SJSA1 (cell line): Measurements from ENCODE around the gene CRTC1. TPM values are rescaled to one million over a fixed set of nuclear protein-coding genes. Genes with fewer than 3 reads are reported as not detected.
A peak's percentile ranks its signal among the peaks of the same experiment; 100 is the strongest.

Source experiments
- DNase-seq, 2 experiments: peaks; one replicate each; pipeline ENCODE4 v3.0.0-alpha.2; 2015 to 2020; ENCODE audit warnings: low spot score in 2 of 2, low read depth in 1 of 2
- H3K27ac ChIP-seq: fragments of 250-450 bp; sonication (Bioruptor Pico); 2 replicates; pipeline ENCODE4 v1.5.1; 2020; ENCODE audit warnings: mild to moderate bottlenecking, moderate library complexity
- H3K27me3 ChIP-seq: fragments of 250-450 bp; sonication (Bioruptor Pico); replicated peaks from 2 replicates; pipeline ENCODE4 v1.5.1; 2020; ENCODE audit warnings: mild to moderate bottlenecking, moderate library complexity
- H3K36me3 ChIP-seq: fragments of 250-450 bp; sonication (Bioruptor Pico); 2 replicates; pipeline ENCODE4 v1.5.1; 2020; ENCODE audit warnings: mild to moderate bottlenecking
- H3K4me1 ChIP-seq: fragments of 250-450 bp; sonication (Bioruptor Pico); replicated peaks from 2 replicates; pipeline ENCODE4 v1.6.1; 2021; ENCODE audit warnings: mild to moderate bottlenecking
- H3K4me3 ChIP-seq: fragments of 250-450 bp; sonication (Bioruptor Pico); 2 replicates; pipeline ENCODE4 v1.5.1; 2020; ENCODE audit warnings: mild to moderate bottlenecking
- H3K9me3 ChIP-seq: fragments of 250-450 bp; sonication (Bioruptor Pico); replicated peaks from 2 replicates; pipeline ENCODE4 v1.5.1; 2020; ENCODE audit warnings: mild to moderate bottlenecking
- total RNA-seq: library from RNA; depleted of rRNA; stranded (reverse); fragments of >200 nt; shearing (Covaris generic); gene quantifications from 2 replicates; pipeline ENCODE4 v1.2.3, GENCODE V29; 2014

CRTC1 gene
- total RNA-seq, 1 experiment from 2014 or later = 1.3 TPM

DNA sequence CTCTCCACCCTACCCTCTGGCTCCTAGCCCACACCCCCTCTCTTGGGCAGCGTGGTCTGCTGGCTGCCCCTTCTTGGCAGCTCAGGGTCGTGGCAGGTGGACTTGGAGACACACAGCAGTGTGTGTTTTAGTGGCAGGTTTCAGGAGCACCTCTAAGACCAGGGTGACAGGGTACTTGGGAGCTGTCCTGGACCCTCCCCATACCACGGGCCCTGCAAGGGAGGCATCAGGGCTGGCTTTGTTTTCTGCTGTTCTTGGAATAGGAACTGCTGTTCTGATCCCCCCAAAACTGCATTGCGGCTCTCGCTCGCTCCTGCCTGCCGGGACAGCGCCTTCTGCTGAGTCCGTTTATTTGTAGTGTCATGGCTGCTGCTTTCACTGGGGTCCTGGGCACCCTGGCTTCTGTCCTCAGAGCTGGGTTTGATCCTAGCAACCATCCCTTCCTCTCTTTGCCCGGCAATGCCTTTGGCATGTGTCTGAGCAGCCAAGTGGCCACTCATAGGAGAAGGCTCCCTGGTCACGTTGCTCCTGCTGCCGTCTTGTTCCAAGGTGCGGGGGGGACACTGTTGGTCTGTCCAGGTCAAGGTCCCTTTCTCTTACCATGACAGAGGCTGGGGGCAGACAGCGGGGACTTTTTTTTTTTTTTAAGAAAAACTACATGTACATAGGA is 95.5 kb downstream of the CRTC1 start:
- Histone ChIP-seq H3K36me3 (no peaks in the 10 kb centered on the region), H3K9me3 (no peaks in the 10 kb centered on the region), H3K27ac (no peak overlapping the region), H3K27me3 (no peaks in the 10 kb centered on the region), H3K4me3 (no peak overlapping the region), H3K4me1 (peaks cover 10% of the 10 kb centered on the region)
- no peak for DNase-seq

GRCh38 chr19:18780081-18780480 is 96.6 kb downstream of the CRTC1 start:
- H3K27me3 ChIP-seq = no peaks in the 10 kb centered on the region
- H3K9me3 ChIP-seq = no peaks in the 10 kb centered on the region
- no peak for DNase-seq
- H3K4me1 ChIP-seq = peaks cover 10% of the 10 kb centered on the region
- H3K27ac ChIP-seq = no peak overlapping the region
- H3K36me3 ChIP-seq = no peaks in the 10 kb centered on the region
- H3K4me3 ChIP-seq = no peak overlapping the region

GRCh38 chr19:18780631-18781030 is 97.2 kb downstream of the CRTC1 start:
- Histone ChIP-seq H3K4me1 (peaks cover 14% of the 10 kb centered on the region), H3K36me3 (no peaks in the 10 kb centered on the region), H3K9me3 (no peaks in the 10 kb centered on the region)

GRCh38 chr19:18781047-18781600 is 97.6 kb downstream of the CRTC1 start:
- no peak for DNase-seq
- peaks cover 10% of the 10 kb centered on the region for H3K4me1 ChIP-seq
- no peaks in the 10 kb centered on the region for H3K27me3 ChIP-seq
- no peak overlapping the region for H3K4me3 ChIP-seq
- no peaks in the 10 kb centered on the region for H3K9me3 ChIP-seq
- no peak overlapping the region for H3K27ac ChIP-seq
- H3K36me3 ChIP-seq = no peaks in the 10 kb centered on the region

More at GRCh38 chr19:18780631-18781030, 97.2 kb downstream of the CRTC1 start:
- no peaks in the 10 kb centered on the region for H3K27me3 ChIP-seq
- no peak overlapping the region for H3K27ac ChIP-seq
- no peak for DNase-seq
- H3K4me3 ChIP-seq = no peak overlapping the region

DNA sequence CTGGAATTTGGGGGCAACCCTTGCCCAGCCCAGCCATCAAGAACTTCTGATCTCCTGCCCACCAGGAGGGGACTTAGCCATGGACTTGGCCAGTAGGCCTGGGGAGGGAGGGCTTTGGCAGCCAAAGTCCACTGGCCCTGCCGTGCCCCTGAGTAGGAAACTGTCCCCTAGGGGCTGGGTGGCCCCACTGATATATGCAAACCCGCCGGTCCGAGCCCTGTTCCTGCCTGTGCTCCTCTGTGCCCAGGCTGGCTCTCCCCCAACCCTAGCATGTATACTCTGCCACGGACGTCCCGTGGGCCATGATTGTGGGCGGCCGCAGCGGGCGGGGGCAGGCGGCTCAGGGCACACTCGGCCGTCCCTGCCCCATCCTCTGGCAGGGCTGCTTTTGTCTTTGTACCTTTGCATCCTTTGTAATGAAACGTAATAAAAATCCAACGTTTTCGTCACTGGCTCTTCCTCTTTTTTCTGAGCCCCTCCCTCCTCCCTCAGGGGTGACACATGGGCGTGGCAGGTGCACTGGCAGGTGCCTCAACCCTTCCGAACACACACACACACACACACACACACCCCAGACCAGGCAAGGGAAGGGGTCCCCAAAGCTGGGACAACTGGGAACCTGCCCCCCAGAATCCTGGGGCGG is 98.5 kb downstream of the CRTC1 start:
- H3K27me3 ChIP-seq = no peaks in the 10 kb centered on the region
- no peaks in the 10 kb centered on the region for H3K36me3 ChIP-seq
- H3K9me3 ChIP-seq = no peaks in the 10 kb centered on the region
- no peak overlapping the region for H3K27ac ChIP-seq
- no peak overlapping the region for H3K4me3 ChIP-seq
- no peak for DNase-seq
- 0 out of 2 replicates have a peak, but pooled peaks cover 3% of the 10 kb centered on the region for H3K4me1 ChIP-seq

- H3K9me3 ChIP-seq = no peaks in the 10 kb centered on the region
- no peak overlapping the region for H3K27ac ChIP-seq
- H3K4me3 ChIP-seq = no peak overlapping the region
- no peaks in the 10 kb centered on the region for H3K36me3 ChIP-seq
- no peaks in the 10 kb centered on the region for H3K27me3 ChIP-seq
- DNase-seq = no peak
- 0 out of 2 replicates have a peak, but pooled peaks cover 3% of the 10 kb centered on the region for H3K4me1 ChIP-seq
Observed at GRCh38 chr19:18782559-18783225, 99.2 kb downstream of the CRTC1 start.

- H3K9me3 ChIP-seq = no peaks in the 10 kb centered on the region
- H3K4me3 ChIP-seq = no peak overlapping the region
- no peak for DNase-seq
- H3K36me3 ChIP-seq = no peaks in the 10 kb centered on the region
- H3K4me1 ChIP-seq = 0 out of 2 replicates have a peak, but pooled peaks cover 3% of the 10 kb centered on the region
- H3K27me3 ChIP-seq = no peaks in the 10 kb centered on the region; the same call in 1 of the 2 replicates
- no peak overlapping the region for H3K27ac ChIP-seq
Observed at GRCh38 chr19:18783958-18784785, 100.7 kb downstream of the CRTC1 start.

DNA sequence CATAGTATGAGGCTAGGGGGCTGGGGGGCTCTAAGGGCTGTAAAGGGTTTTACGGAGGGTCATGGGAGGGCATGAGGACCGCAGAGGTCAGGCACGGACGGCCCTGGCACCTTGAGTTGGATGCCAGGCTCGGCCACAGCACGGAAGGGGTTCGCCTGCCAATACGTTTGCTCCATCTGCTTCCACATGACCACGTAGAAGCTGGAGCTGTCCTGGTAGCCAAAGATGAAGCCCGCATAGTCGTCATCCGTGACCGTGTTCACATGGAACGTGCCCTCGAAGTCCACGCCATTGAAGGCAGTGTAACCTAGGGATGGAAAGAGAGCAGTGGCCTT is 101.3 kb downstream of the CRTC1 start:
- 0 out of 2 replicates have a peak, but pooled peaks cover 3% of the 10 kb centered on the region for H3K4me1 ChIP-seq
- H3K4me3 ChIP-seq = no peak overlapping the region
- no peak overlapping the region for H3K27ac ChIP-seq
- no peaks in the 10 kb centered on the region for H3K9me3 ChIP-seq
- DNase-seq = no peak
- no peaks in the 10 kb centered on the region for H3K36me3 ChIP-seq
- peaks cover 5% of the 10 kb centered on the region for H3K27me3 ChIP-seq

- H3K27ac ChIP-seq = no peak overlapping the region
- H3K4me1 ChIP-seq = 0 out of 2 replicates have a peak, but pooled peaks cover 3% of the 10 kb centered on the region
- peak in 1 of 2 experiments; percentile 74 for DNase-seq
- H3K4me3 ChIP-seq = no peak overlapping the region
- H3K27me3 ChIP-seq = peaks cover 10% of the 10 kb centered on the region
- H3K36me3 ChIP-seq = no peaks in the 10 kb centered on the region
- H3K9me3 ChIP-seq = no peaks in the 10 kb centered on the region
Observed at GRCh38 chr19:18785179-18786124, 102.0 kb downstream of the CRTC1 start.

DNA sequence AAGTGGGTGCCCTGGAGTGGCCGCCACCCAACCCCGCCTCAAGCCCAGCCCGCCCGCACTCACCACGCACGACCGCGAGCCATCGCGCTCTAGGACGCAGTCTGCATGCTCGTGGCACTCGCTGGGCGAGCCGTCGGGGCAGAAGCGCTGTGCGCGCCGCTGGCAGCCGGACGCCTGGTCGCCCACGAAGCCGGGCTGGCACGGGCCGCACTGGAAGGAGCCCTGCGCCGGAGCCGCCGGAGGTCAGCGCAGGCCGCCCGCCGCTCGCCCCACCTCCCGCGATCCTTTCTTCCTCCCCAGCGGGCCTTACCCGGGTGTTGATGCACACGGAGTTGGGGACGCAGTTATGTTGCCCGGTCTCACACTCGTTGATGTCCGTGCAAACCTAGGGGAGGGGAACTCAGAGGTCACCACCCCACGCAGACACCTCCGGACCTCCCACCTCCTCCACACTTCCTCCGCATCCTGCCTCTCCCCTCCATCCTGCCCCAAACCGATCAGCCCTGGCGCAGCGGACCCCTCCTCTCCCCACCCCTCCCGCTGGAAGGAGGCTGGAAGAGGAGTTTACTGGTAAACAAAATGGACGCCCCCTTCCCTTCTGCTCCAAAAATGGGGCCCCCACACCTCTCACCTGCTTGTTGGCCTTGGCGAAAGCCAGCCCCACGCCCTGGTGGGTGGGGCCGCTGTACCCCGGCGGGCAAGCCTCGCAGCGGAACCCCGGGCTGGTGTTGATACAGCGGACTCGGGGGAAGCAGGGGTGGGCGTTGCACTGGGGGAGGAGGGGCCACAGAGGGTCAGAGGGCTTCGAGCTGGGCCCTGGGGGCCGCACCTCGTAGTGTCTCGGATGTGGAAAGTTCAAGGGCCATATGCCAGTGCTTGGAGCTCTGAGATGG is 105.3 kb downstream of the CRTC1 start:
- Histone ChIP-seq H3K9me3 (no peaks in the 10 kb centered on the region), H3K27me3 (peaks cover 43% of the 10 kb centered on the region), H3K4me1 (peaks cover 3% of the 10 kb centered on the region; the same call in 1 of the 2 replicates), H3K36me3 (no peaks in the 10 kb centered on the region), H3K27ac (no peak overlapping the region), H3K4me3 (no peak overlapping the region)
- DNase-seq = no peak

GRCh38 chr19:18789422-18789869 is 106.0 kb downstream of the CRTC1 start:
- Histone ChIP-seq H3K4me1 (peaks cover 3% of the 10 kb centered on the region; the same call in 1 of the 2 replicates), H3K4me3 (no peak overlapping the region), H3K36me3 (no peaks in the 10 kb centered on the region), H3K27me3 (peaks cover 45% of the 10 kb centered on the region), H3K27ac (no peak overlapping the region), H3K9me3 (no peaks in the 10 kb centered on the region)
- no peak for DNase-seq
